Activated CD8-positive, alpha-beta T cell treated with anti-CD3 and anti-CD28 coated beads, Interleukin-2, amount 10 ng/mL, durations not matched to agents 7 days and 5 days (primary cell): ENCODE measurements around the gene MMP21. TPM values are rescaled to one million over a fixed set of nuclear protein-coding genes. Genes with fewer than 3 reads are reported as not detected.

Experiments used
- ATAC-seq: fragments of 150-1000 bp; cut with Tn5 transposase; one replicate; pipeline ENCODE4 v1.10.0; 2021; ENCODE audit warnings: moderate library complexity
- CTCF ChIA-PET: fragments of 350-600 bp; sonication (Branson Sonifier 250); formaldehyde crosslinking; loops from one replicate; lab custom pipeline; 2021; ENCODE audit warnings: antibody characterized with exemption; lab: Charles Lee
- POLR2A ChIA-PET: fragments of 350-600 bp; sonication (Branson Sonifier 250); formaldehyde crosslinking; loops from one replicate; lab custom pipeline; 2021; ENCODE audit warnings: antibody characterized with exemption; lab: Charles Lee
- DNase-seq: peaks from one replicate; pipeline ENCODE4 v3.0.0-alpha.2; 2020
- H3K27ac Mint-ChIP-seq: one replicate; pipeline ENCODE4 v1.8.0; 2021; ENCODE audit warnings: mild to moderate bottlenecking, mixed read lengths
- H3K27me3 Mint-ChIP-seq: one replicate; pipeline ENCODE4 v1.8.0; 2021; ENCODE audit warnings: low read depth, mixed read lengths
- H3K36me3 Mint-ChIP-seq: one replicate; pipeline ENCODE4 v1.8.0; 2021; ENCODE audit warnings: low read depth, mixed read lengths
- H3K4me1 Mint-ChIP-seq: one replicate; pipeline ENCODE4 v1.8.0; 2021; ENCODE audit warnings: low read depth, mixed read lengths
- H3K4me3 Mint-ChIP-seq: one replicate; pipeline ENCODE4 v1.8.0; 2021; ENCODE audit warnings: mild to moderate bottlenecking, mixed read lengths
- H3K9me3 Mint-ChIP-seq: one replicate; pipeline ENCODE4 v1.8.0; 2022; ENCODE audit warnings: mixed read lengths; ENCODE audit not compliant: insufficient read depth
- microRNA-seq: library from miRNA; unstranded; fragments of <30 nt; microRNA quantifications from one replicate; pipeline ENCODE4 v1.2.0, GENCODE V29; 2022
- total RNA-seq, 2 experiments: library from RNA; stranded (reverse); gene quantifications; one replicate each; pipeline ENCODE4 v1.2.3, GENCODE V29; 2021

Gene MMP21
- total RNA-seq, 2 experiments from 2014 or later: not detected

- Mint-ChIP-seq H3K36me3 (peaks cover 26% of the 10 kb centered on the region), H3K27me3 (no peaks in the 10 kb centered on the region), H3K4me1 (peaks cover 29% of the 10 kb centered on the region), H3K27ac (peak within 1 kb of the TSS; percentile 98), H3K9me3 (no peaks in the 10 kb centered on the region), H3K4me3 (peak within 1 kb of the TSS; percentile 92)
- CTCF ChIA-PET: no interaction called here
- POLR2A ChIA-PET: interaction anchor here (0.7 to 1.0 kb wide), 8 partner anchors 11 to 178 kb away, joined by 3 to 14 read pairs (median 4); partner anchors contain the start of genes BCCIP and UROS
- peak; percentile 96 for ATAC-seq
- DNase-seq: peak; percentile 99
These were observed 56.2 kb downstream of the MMP21 start, which contains the start of gene EDRF1 for GRCh38 chr10:125719173-125720001. Gene EDRF1, plus strand, starts transcription at chr10:125719709. Its CDS starts 99 bp downstream, at chr10:125719808.

Small RNA genes lying within 50 kb of the gene (microRNA-seq; reads per million reads assigned to microRNA genes)
- 6.9 reads per million, percentile 13 among the genes with 10 or more reads in this experiment for gene MIR4484

Other genes starting within 250 kb of the MMP21 start
- gene TEX36, start 92.7 kb downstream of the MMP21 start, total RNA-seq: not detected
- gene EDRF1, start 56.1 kb downstream of the MMP21 start, total RNA-seq: 10 to 100 TPM; 33.7 to 34.1 TPM
- gene UROS, start 47.4 kb upstream of the MMP21 start, total RNA-seq: 10 to 100 TPM; 42.3 to 45.7 TPM
- 10 to 100 TPM; 59.8 to 66.0 TPM for gene BCCIP, start 47.7 kb upstream of the MMP21 start, total RNA-seq
- gene DHX32, start 105.5 kb upstream of the MMP21 start, total RNA-seq: 10 to 100 TPM; 14.0 to 14.2 TPM
- not detected for gene FANK1, start 120.7 kb upstream of the MMP21 start, total RNA-seq